Endothelial cell (in vitro differentiated cells): ENCODE data around the gene SNRNP27. TPM values are rescaled to one million over a fixed set of nuclear protein-coding genes. Genes with fewer than 3 reads are reported as not detected.
A peak's percentile ranks its signal among the peaks of the same experiment; 100 is the strongest.
"Not testable (repeated sequence)": the region's sequence is repeated elsewhere in the genome, so short reads cannot be mapped to it uniquely, and the experiment has no call there.

Experiments used
- DNase-seq: peaks from one replicate; pipeline ENCODE4 v3.0.0; 2021; ENCODE audit warnings: low spot score
- H3K27ac Mint-ChIP-seq: one replicate; pipeline ENCODE4 v1.8.0; 2021; ENCODE audit warnings: mixed read lengths, inconsistent platforms; ENCODE audit not compliant: unreplicated experiment
- H3K27me3 Mint-ChIP-seq: one replicate; pipeline ENCODE4 v1.8.0; 2021; ENCODE audit warnings: mild to moderate bottlenecking, moderate library complexity, mixed read lengths, inconsistent platforms; ENCODE audit not compliant: unreplicated experiment
- H3K36me3 Mint-ChIP-seq: one replicate; pipeline ENCODE4 v1.8.0; 2021; ENCODE audit warnings: mild to moderate bottlenecking, low read depth, mixed read lengths, inconsistent platforms; ENCODE audit not compliant: unreplicated experiment
- H3K4me1 Mint-ChIP-seq: one replicate; pipeline ENCODE4 v1.8.0; 2021; ENCODE audit warnings: mild to moderate bottlenecking, mixed read lengths, inconsistent platforms; ENCODE audit not compliant: unreplicated experiment
- H3K4me3 Mint-ChIP-seq: one replicate; pipeline ENCODE4 v1.8.0; 2021; ENCODE audit warnings: mild to moderate bottlenecking, mixed read lengths, inconsistent platforms; ENCODE audit not compliant: unreplicated experiment
- H3K9me3 Mint-ChIP-seq: one replicate; pipeline ENCODE4 v1.8.0; 2021; ENCODE audit warnings: mixed read lengths, inconsistent platforms; ENCODE audit not compliant: unreplicated experiment
- CTCF ChIP-seq: fragments of 200-600 bp; sonication (generic); IDR thresholded peaks from one replicate; pipeline ENCODE4 v1.5.0; 2021; ENCODE audit warnings: antibody characterized with exemption; ENCODE audit not compliant: unreplicated experiment
- total RNA-seq: library from RNA; stranded (reverse); fragmentation: NEBNext Ultra II Directional; extraction: Animal tissue kit (Norgen Biotek cat#: 25700); gene quantifications from one replicate; pipeline ENCODE4 v1.2.1, GENCODE V29; 2021; ENCODE audit not compliant: unreplicated experiment

The SNRNP27 gene
- total RNA-seq, 1 donor from 2014 or later: 37.0 TPM

GRCh38 chr2:69889302-69889701, 4.5 kb upstream of the SNRNP27 start:
- Mint-ChIP-seq H3K36me3 (no peaks in the 10 kb centered on the region), H3K9me3 (no peaks in the 10 kb centered on the region), H3K27ac (no peak overlapping the region), H3K27me3 (no peaks in the 10 kb centered on the region), H3K4me1 (no peaks in the 10 kb centered on the region), H3K4me3 (no peak overlapping the region)
- DNase-seq: no peak
- no peak for TF ChIP-seq CTCF

GRCh38 chr2:69890881-69891280, 2.9 kb upstream of the SNRNP27 start:
- no peaks in the 10 kb centered on the region for H3K9me3 Mint-ChIP-seq
- H3K36me3 Mint-ChIP-seq: no peaks in the 10 kb centered on the region
- H3K4me1 Mint-ChIP-seq: no peaks in the 10 kb centered on the region
- H3K27me3 Mint-ChIP-seq: no peaks in the 10 kb centered on the region
- no peak for DNase-seq
- H3K27ac Mint-ChIP-seq: no peak overlapping the region
- H3K4me3 Mint-ChIP-seq: no peak overlapping the region
- no peak for TF ChIP-seq CTCF

GRCh38 chr2:69892838-69893424, 825 bp upstream of the SNRNP27 start:
- peak overlapping the region; percentile 97 for H3K27ac Mint-ChIP-seq

GRCh38 chr2:69894737-69895136, 981 bp downstream of the SNRNP27 start:
- not testable (repeated sequence) for DNase-seq, H3K9me3 Mint-ChIP-seq, H3K36me3 Mint-ChIP-seq, H3K4me1 Mint-ChIP-seq, H3K27me3 Mint-ChIP-seq
- peak overlapping the region; percentile 9 for H3K27ac Mint-ChIP-seq
- H3K4me3 Mint-ChIP-seq: peak overlapping the region; percentile 44

More at GRCh38 chr2:69892838-69893424, 825 bp upstream of the SNRNP27 start:
- not testable (repeated sequence) for H3K27me3 Mint-ChIP-seq, H3K4me1 Mint-ChIP-seq, DNase-seq, H3K36me3 Mint-ChIP-seq, H3K9me3 Mint-ChIP-seq
- peak overlapping the region; percentile 96 for H3K4me3 Mint-ChIP-seq

GRCh38 chr2:69902213-69902922, 8.6 kb downstream of the SNRNP27 start:
- peaks cover 11% of the 10 kb centered on the region for H3K36me3 Mint-ChIP-seq
- TF ChIP-seq CTCF: no peak
- H3K4me3 Mint-ChIP-seq: no peak overlapping the region
- no peak overlapping the region for H3K27ac Mint-ChIP-seq
- peaks cover 1% of the 10 kb centered on the region for H3K27me3 Mint-ChIP-seq
- peaks cover 22% of the 10 kb centered on the region for H3K4me1 Mint-ChIP-seq
- DNase-seq: no peak
- H3K9me3 Mint-ChIP-seq: no peaks in the 10 kb centered on the region

- no peak for TF ChIP-seq CTCF
- Mint-ChIP-seq H3K27ac (no peak overlapping the region), H3K36me3 (peaks cover 6% of the 10 kb centered on the region), H3K4me3 (no peak overlapping the region), H3K27me3 (no peaks in the 10 kb centered on the region), H3K4me1 (peaks cover 11% of the 10 kb centered on the region), H3K9me3 (no peaks in the 10 kb centered on the region)
- DNase-seq: no peak
Observed at GRCh38 chr2:69907216-69907615, 13.5 kb downstream of the SNRNP27 start.
